ENCODE results near the gene BCAS3.

GRCh38 chr17:61144617-61145564 lies 467.2 kb downstream of the BCAS3 start:
- TF ChIP-seq POLR2A (IDR thresholded peaks at IDR 0.05), result no peak
- TF ChIP-seq, protein P1, sequence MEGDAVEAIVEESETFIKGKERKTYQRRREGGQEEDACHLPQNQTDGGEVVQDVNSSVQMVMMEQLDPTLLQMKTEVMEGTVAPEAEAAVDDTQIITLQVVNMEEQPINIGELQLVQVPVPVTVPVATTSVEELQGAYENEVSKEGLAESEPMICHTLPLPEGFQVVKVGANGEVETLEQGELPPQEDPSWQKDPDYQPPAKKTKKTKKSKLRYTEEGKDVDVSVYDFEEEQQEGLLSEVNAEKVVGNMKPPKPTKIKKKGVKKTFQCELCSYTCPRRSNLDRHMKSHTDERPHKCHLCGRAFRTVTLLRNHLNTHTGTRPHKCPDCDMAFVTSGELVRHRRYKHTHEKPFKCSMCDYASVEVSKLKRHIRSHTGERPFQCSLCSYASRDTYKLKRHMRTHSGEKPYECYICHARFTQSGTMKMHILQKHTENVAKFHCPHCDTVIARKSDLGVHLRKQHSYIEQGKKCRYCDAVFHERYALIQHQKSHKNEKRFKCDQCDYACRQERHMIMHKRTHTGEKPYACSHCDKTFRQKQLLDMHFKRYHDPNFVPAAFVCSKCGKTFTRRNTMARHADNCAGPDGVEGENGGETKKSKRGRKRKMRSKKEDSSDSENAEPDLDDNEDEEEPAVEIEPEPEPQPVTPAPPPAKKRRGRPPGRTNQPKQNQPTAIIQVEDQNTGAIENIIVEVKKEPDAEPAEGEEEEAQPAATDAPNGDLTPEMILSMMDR (IDR thresholded peaks at IDR 0.05), result no peak

All from lower leg skin (tissue), 3 donors.